ENCODE data around the gene MGST3.

GRCh38 chr1:165635823-165636222, 4.8 kb downstream of the MGST3 start:
- TF ChIP-seq REST (IDR thresholded peaks at IDR 0.05; ENCODE audit: insufficient read depth in 1 of 2, low read depth in 2 of 2, low read length in 2 of 2), result no peak
- TF ChIP-seq POLR2AphosphoS5 (IDR thresholded peaks at IDR 0.05; ENCODE audit: low read depth, low read length), result no peak
- no peak for TF ChIP-seq TAF1 (IDR thresholded peaks at IDR 0.05; ENCODE audit: borderline replicate concordance, insufficient read depth, low read length)
- no peak for TF ChIP-seq FOXP2 (optimal IDR thresholded peaks at IDR 0.05; ENCODE audit: borderline replicate concordance, extremely low read depth, extremely low read length, insufficient read depth)

Measured in PFSK-1 (cell line).